Neural progenitor cell (in vitro differentiated cells): ENCODE results near the gene CAPNS1. TPM values are rescaled to one million over a fixed set of nuclear protein-coding genes. Genes with fewer than 3 reads are reported as not detected.
"Not testable (repeated sequence)": the region's sequence is repeated elsewhere in the genome, so short reads cannot be mapped to it uniquely, and the experiment has no call there.

Experiments
- DNase-seq: peaks from one replicate; pipeline ENCODE4 v3.0.0-alpha.2; 2016; ENCODE audit warnings: low spot score
- H2AFZ ChIP-seq: fragments of 200-600 bp; sonication (generic); replicated peaks from 2 replicates; pipeline ENCODE4 v1.6.1; 2016; ENCODE audit warnings: antibody characterized with exemption
- H3F3A ChIP-seq: fragments of 200-600 bp; sonication (generic); 2 replicates; pipeline ENCODE4 v1.6.1; 2016; ENCODE audit warnings: antibody characterized with exemption, low read depth
- H3K27ac ChIP-seq: fragments of 200-600 bp; sonication (generic); 2 replicates; pipeline ENCODE4 v1.5.1; 2016; ENCODE audit warnings: mild to moderate bottlenecking
- H3K27me3 ChIP-seq: fragments of 200-600 bp; sonication (generic); 2 replicates; pipeline ENCODE4 v1.6.1; 2016; ENCODE audit warnings: mild to moderate bottlenecking, moderate library complexity
- H3K36me3 ChIP-seq: fragments of 200-600 bp; sonication (generic); 2 replicates; pipeline ENCODE4 v1.5.1; 2016
- H3K4me1 ChIP-seq: fragments of 200-600 bp; sonication (generic); 2 replicates; pipeline ENCODE4 v1.6.1; 2016; ENCODE audit warnings: mixed run types
- H3K4me2 ChIP-seq: fragments of 200-600 bp; sonication (generic); 2 replicates; pipeline ENCODE4 v1.6.1; 2016
- H3K4me3 ChIP-seq: fragments of 200-600 bp; sonication (generic); 2 replicates; pipeline ENCODE4 v1.5.1; 2016
- H3K79me2 ChIP-seq: fragments of 200-600 bp; sonication (generic); 2 replicates; pipeline ENCODE4 v1.6.1; 2016; ENCODE audit warnings: low read depth
- H3K9ac ChIP-seq: fragments of 200-600 bp; sonication (generic); 2 replicates; pipeline ENCODE4 v1.6.1; 2016
- H3K9me3 ChIP-seq: fragments of 200-600 bp; sonication (generic); 2 replicates; pipeline ENCODE4 v1.5.1; 2016; ENCODE audit warnings: low read depth
- H4K20me1 ChIP-seq: fragments of 200-600 bp; sonication (generic); 2 replicates; pipeline ENCODE4 v1.6.1; 2016; ENCODE audit warnings: low read depth
- H3K27ac Mint-ChIP-seq: 3 replicates; pipeline ENCODE4 v1.8.0; 2021; ENCODE audit warnings: mixed read lengths
- H3K27me3 Mint-ChIP-seq: 2 replicates; pipeline ENCODE4 v1.8.0; 2022; ENCODE audit warnings: low read depth, mild to moderate bottlenecking, inconsistent platforms, moderate library complexity, mixed read lengths; ENCODE audit not compliant: insufficient read depth
- H3K36me3 Mint-ChIP-seq: 3 replicates; pipeline ENCODE4 v1.8.0; 2021; ENCODE audit warnings: mixed read lengths
- H3K4me1 Mint-ChIP-seq: 3 replicates; pipeline ENCODE4 v1.8.0; 2021; ENCODE audit warnings: mixed read lengths
- H3K4me3 Mint-ChIP-seq: 3 replicates; pipeline ENCODE4 v1.8.0; 2021; ENCODE audit warnings: mild to moderate bottlenecking, moderate library complexity, mixed read lengths
- H3K9me3 Mint-ChIP-seq: 3 replicates; pipeline ENCODE4 v1.8.0; 2020; ENCODE audit warnings: mixed read lengths
- EZH2 ChIP-seq: fragments of 200-600 bp; sonication (generic); IDR thresholded peaks from 2 replicates; pipeline ENCODE4 v1.6.1; 2017; ENCODE audit warnings: antibody characterized with exemption, mild to moderate bottlenecking, moderate library complexity
- EZH2phosphoT487 ChIP-seq: fragments of 200-600 bp; sonication (generic); IDR thresholded peaks from 2 replicates; pipeline ENCODE4 v1.6.1; 2017; ENCODE audit warnings: antibody characterized with exemption
- total RNA-seq: library from RNA; depleted of rRNA; stranded (reverse); fragments of >200 nt; gene quantifications from 2 replicates; pipeline ENCODE4 v1.2.3, GENCODE V29; 2015; ENCODE audit warnings: low replicate concordance
- TF ChIP-seq, protein P1 (sequence below): fragments of 200-600 bp; sonication (generic); IDR thresholded peaks from 2 replicates; pipeline ENCODE4 v1.5.1; 2017; ENCODE audit warnings: antibody characterized with exemption, mild to moderate bottlenecking

The CAPNS1 gene
- total RNA-seq, 1 donor from 2014 or later: 258 TPM

DNA sequence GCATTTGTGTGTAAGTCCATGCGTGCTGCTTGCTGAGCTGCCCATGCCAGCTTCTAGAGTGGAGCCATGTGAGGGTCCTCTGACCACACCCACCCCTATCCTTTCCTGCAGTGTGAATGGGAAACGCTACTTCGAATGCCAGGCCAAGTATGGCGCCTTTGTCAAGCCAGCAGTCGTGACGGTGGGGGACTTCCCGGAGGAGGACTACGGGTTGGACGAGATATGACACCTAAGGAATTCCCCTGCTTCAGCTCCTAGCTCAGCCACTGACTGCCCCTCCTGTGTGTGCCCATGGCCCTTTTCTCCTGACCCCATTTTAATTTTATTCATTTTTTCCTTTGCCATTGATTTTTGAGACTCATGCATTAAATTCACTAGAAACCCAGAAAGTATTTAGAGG is 14.3 kb upstream of the CAPNS1 start:
- no peaks in the 10 kb centered on the region for H3K27me3 ChIP-seq
- no peaks in the 10 kb centered on the region for H3K9me3 Mint-ChIP-seq
- no peak overlapping the region for H3K4me2 ChIP-seq
- H3K9me3 ChIP-seq: no peaks in the 10 kb centered on the region
- H3K4me1 Mint-ChIP-seq: peaks cover 7% of the 10 kb centered on the region
- H3K4me1 ChIP-seq: peaks cover 11% of the 10 kb centered on the region
- H3K9ac ChIP-seq: no peak overlapping the region
- H2AFZ ChIP-seq: no peak overlapping the region
- H3K27ac ChIP-seq: no peak overlapping the region
- no peaks in the 10 kb centered on the region for H4K20me1 ChIP-seq
- H3K4me3 Mint-ChIP-seq: peak overlapping the region; percentile 10
- no peak overlapping the region for H3K4me3 ChIP-seq
- no peaks in the 10 kb centered on the region for H3K36me3 ChIP-seq
- H3K79me2 ChIP-seq: no peaks in the 10 kb centered on the region
- H3K36me3 Mint-ChIP-seq: peaks cover 10% of the 10 kb centered on the region
- H3K27ac Mint-ChIP-seq: peak overlapping the region; percentile 81
- TF ChIP-seq EZH2 (no peak), EZH2phosphoT487 (no peak)
- TF ChIP-seq, protein P1, sequence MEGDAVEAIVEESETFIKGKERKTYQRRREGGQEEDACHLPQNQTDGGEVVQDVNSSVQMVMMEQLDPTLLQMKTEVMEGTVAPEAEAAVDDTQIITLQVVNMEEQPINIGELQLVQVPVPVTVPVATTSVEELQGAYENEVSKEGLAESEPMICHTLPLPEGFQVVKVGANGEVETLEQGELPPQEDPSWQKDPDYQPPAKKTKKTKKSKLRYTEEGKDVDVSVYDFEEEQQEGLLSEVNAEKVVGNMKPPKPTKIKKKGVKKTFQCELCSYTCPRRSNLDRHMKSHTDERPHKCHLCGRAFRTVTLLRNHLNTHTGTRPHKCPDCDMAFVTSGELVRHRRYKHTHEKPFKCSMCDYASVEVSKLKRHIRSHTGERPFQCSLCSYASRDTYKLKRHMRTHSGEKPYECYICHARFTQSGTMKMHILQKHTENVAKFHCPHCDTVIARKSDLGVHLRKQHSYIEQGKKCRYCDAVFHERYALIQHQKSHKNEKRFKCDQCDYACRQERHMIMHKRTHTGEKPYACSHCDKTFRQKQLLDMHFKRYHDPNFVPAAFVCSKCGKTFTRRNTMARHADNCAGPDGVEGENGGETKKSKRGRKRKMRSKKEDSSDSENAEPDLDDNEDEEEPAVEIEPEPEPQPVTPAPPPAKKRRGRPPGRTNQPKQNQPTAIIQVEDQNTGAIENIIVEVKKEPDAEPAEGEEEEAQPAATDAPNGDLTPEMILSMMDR: no peak
- H3K27me3 Mint-ChIP-seq: no peaks in the 10 kb centered on the region
- DNase-seq: no peak
- H3F3A ChIP-seq: peaks cover 28% of the 10 kb centered on the region

DNA sequence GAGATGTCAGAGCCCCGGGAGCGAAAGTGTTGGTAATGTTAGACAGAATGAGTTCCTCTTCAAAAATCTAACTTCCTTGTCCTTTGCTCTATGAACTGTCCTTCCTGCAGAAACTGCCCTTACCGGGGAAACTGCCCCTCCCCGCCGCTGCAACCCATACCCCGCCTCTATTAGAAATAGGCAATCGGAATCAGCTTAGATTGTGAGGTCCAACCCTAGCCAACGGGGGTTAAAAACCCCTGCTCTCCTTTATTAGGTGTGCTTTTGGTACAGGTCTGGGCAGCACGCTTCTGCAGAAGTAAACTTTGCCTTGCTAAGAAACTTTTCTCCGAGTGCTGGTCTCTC is 11.5 kb upstream of the CAPNS1 start:
- H3K4me1 Mint-ChIP-seq: peaks cover 7% of the 10 kb centered on the region
- Histone ChIP-seq H3K9me3 (no peaks in the 10 kb centered on the region), H3K4me3 (peak overlapping the region; percentile 63), H2AFZ (peak overlapping the region; percentile 97), H3K36me3 (no peaks in the 10 kb centered on the region), H3K27ac (peak overlapping the region; percentile 88), H3K79me2 (no peaks in the 10 kb centered on the region), H3K4me1 (peaks cover 11% of the 10 kb centered on the region), H3K9ac (peak overlapping the region; percentile 55), H3K4me2 (peak overlapping the region; percentile 99), H3K27me3 (no peaks in the 10 kb centered on the region), H4K20me1 (no peaks in the 10 kb centered on the region), H3F3A (peaks cover 28% of the 10 kb centered on the region)
- TF ChIP-seq, protein P1: no peak
- TF ChIP-seq EZH2phosphoT487: no peak
- no peak for TF ChIP-seq EZH2
- DNase-seq: peak; percentile 58
- H3K4me3 Mint-ChIP-seq: peak overlapping the region; percentile 87
- peaks cover 1% of the 10 kb centered on the region for H3K27me3 Mint-ChIP-seq
- H3K36me3 Mint-ChIP-seq: peaks cover 6% of the 10 kb centered on the region
- no peaks in the 10 kb centered on the region for H3K9me3 Mint-ChIP-seq
- peak overlapping the region; percentile 78 for H3K27ac Mint-ChIP-seq

DNA sequence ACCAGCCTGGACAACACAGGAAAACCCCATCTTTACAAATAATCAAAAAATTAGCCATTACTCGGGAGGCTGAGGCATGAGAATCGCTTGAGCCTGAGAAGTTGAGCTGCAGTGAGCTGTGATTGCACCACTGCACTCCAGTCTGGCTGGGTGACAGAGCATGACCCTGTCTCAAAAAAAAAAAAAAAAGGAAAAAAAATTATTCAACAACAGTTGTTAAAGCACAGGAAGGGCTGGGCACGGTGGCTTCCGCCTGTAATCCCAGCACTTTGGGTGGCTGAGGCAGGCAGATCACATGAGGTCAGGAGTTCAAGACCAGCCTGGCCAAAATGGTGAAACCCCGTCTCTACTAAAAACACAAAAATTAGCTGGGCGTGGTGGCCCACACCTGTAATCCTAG is 8.6 kb upstream of the CAPNS1 start:
- H3K79me2 ChIP-seq, H3K36me3 Mint-ChIP-seq, H3K4me2 ChIP-seq, H3K9me3 ChIP-seq, H3K27me3 Mint-ChIP-seq, H3K4me3 ChIP-seq, H2AFZ ChIP-seq, H3K9ac ChIP-seq, H4K20me1 ChIP-seq, H3K27ac Mint-ChIP-seq, H3K27me3 ChIP-seq, H3K9me3 Mint-ChIP-seq, H3K27ac ChIP-seq, H3K4me1 Mint-ChIP-seq, H3K4me3 Mint-ChIP-seq, DNase-seq, H3K36me3 ChIP-seq: not testable (repeated sequence)
- Histone ChIP-seq H3F3A (peaks cover 28% of the 10 kb centered on the region), H3K4me1 (peaks cover 11% of the 10 kb centered on the region)

DNA sequence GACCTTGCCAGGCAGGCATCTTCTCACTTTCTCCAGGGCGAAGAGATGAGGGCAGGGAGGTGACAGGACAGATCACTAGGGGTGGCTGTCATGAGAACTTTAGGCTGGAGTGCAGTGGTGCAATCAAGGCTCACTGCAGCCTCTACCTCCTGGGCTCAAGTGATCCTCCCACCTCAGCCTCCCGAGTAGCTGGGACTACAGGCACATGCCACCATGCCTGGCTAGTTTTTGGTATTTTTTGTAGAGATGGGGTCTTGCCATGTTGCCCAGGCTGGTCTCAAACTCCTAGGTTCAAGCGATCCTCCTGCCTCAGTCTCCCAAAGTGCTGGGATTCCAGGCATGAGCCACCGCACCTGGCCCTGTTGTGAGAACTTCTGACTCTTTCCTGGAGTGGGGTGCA is 5.0 kb upstream of the CAPNS1 start:
- H3K27ac Mint-ChIP-seq, H4K20me1 ChIP-seq, H3K36me3 ChIP-seq, H3K9me3 Mint-ChIP-seq, H2AFZ ChIP-seq, H3K27me3 ChIP-seq, H3K4me1 ChIP-seq, H3F3A ChIP-seq, DNase-seq, H3K4me3 ChIP-seq, H3K27ac ChIP-seq, H3K4me2 ChIP-seq, H3K79me2 ChIP-seq, H3K36me3 Mint-ChIP-seq, H3K4me1 Mint-ChIP-seq, H3K9ac ChIP-seq, H3K9me3 ChIP-seq: not testable (repeated sequence)
- peak overlapping the region; percentile 5 for H3K4me3 Mint-ChIP-seq
- H3K27me3 Mint-ChIP-seq: peaks cover 13% of the 10 kb centered on the region
